ENCODE measurements around the gene ERGIC3.

- TF ChIP-seq CTCF (IDR thresholded peaks at IDR 0.05) (no peak), POLR2A (IDR thresholded peaks at IDR 0.05) (no peak), POLR2AphosphoS5 (IDR thresholded peaks at IDR 0.05) (no peak), EP300 (IDR thresholded peaks at IDR 0.05) (no peak)
Measured at GRCh38 chr20:35572838-35573237, 31.0 kb downstream of the ERGIC3 start.

Measured in gastroesophageal sphincter (tissue), 3 donors.